Fibroblast of lung (primary cell): Measurements from ENCODE around the gene C4orf50. TPM values are rescaled to one million over a fixed set of nuclear protein-coding genes. Genes with fewer than 3 reads are reported as not detected.

Experiments used
- DNase-seq, 2 donors: peaks; one replicate each; pipeline versions ENCODE4 v3.0.0 to v3.0.0-alpha.2; 2010; ENCODE audit warnings: low read depth in 2 of 2
- H2AFZ ChIP-seq: 2 replicates; pipeline ENCODE4 v1.5.1; 2012; ENCODE audit warnings: low read length, control low read depth, inconsistent platforms
- H3K27ac ChIP-seq: 2 replicates; pipeline ENCODE4 v1.5.1; 2011; ENCODE audit warnings: low read length, control low read depth; ENCODE audit not compliant: insufficient read depth
- H3K27me3 ChIP-seq: 2 replicates; pipeline ENCODE4 v1.5.1; 2011; ENCODE audit warnings: mild to moderate bottlenecking, low read length; ENCODE audit not compliant: control insufficient read depth, insufficient read depth
- H3K36me3 ChIP-seq: 2 replicates; pipeline ENCODE4 v1.5.1; 2011; ENCODE audit warnings: low read length; ENCODE audit not compliant: control insufficient read depth, insufficient read depth
- H3K4me1 ChIP-seq: 2 replicates; pipeline ENCODE4 v1.5.1; 2011; ENCODE audit warnings: low read length; ENCODE audit not compliant: control insufficient read depth, insufficient read depth; ENCODE audit errors: extremely low read depth
- H3K4me2 ChIP-seq: 2 replicates; pipeline ENCODE4 v1.5.1; 2011; ENCODE audit warnings: low read length, control low read depth; ENCODE audit not compliant: insufficient read depth; ENCODE audit errors: extremely low read depth
- H3K4me3 ChIP-seq, 4 experiments: fragments of 200-600 bp in 1 of 4; sonication (generic) in 1 of 4; replicated peaks in 1 of 4; 2 replicates each; pipeline ENCODE4 v1.5.1; 2011 to 2016; ENCODE audit warnings: low read length in 4 of 4, low read depth in 3 of 4, mild to moderate bottlenecking in 3 of 4, control low read depth in 2 of 4, inconsistent platforms in 1 of 4, mixed read lengths in 1 of 4; ENCODE audit not compliant: insufficient read depth in 1 of 4; ENCODE audit errors: control extremely low read depth in 1 of 4
- H3K79me2 ChIP-seq: 2 replicates; pipeline ENCODE4 v1.5.1; 2012; ENCODE audit warnings: mild to moderate bottlenecking, low read length, inconsistent platforms; ENCODE audit not compliant: control insufficient read depth, insufficient read depth
- H3K9ac ChIP-seq: 2 replicates; pipeline ENCODE4 v1.5.1; 2011; ENCODE audit warnings: mild to moderate bottlenecking, low read length, control low read depth; ENCODE audit not compliant: insufficient read depth
- H3K9me3 ChIP-seq: 2 replicates; pipeline ENCODE4 v1.5.1; 2012; ENCODE audit warnings: low read depth, low read length; ENCODE audit not compliant: control insufficient read depth, insufficient read depth
- H4K20me1 ChIP-seq: 2 replicates; pipeline ENCODE4 v1.5.1; 2011; ENCODE audit warnings: low read length; ENCODE audit not compliant: control insufficient read depth, insufficient read depth; ENCODE audit errors: extremely low read depth
- EZH2 ChIP-seq: IDR thresholded peaks from 2 replicates; pipeline ENCODE4 v1.5.1; 2012; ENCODE audit warnings: low read length, control low read depth, mild to moderate bottlenecking; ENCODE audit errors: missing control alignments
- polyA plus RNA-seq, 2 donors: library from polyadenylated mRNA; depleted of rRNA in 1 of 2; stranded (reverse) in 1 of 2; unstranded in 1 of 2; fragments of >200 nt; gene quantifications; 2 replicates each; pipeline ENCODE4 v1.2.1, GENCODE V29; 2011 to 2012; ENCODE audit warnings: missing spikeins in 1 of 2
- total RNA-seq: library from RNA; depleted of rRNA; stranded (reverse); fragments of >200 nt; gene quantifications from 2 replicates; pipeline ENCODE4 v1.2.1, GENCODE V29; 2014
- TF ChIP-seq, protein P1 (sequence below), 2 donors: IDR thresholded peaks in 1 of 2; conservative IDR thresholded peaks in 1 of 2; 1 replicate in 1 of 2; 2 replicates in 1 of 2; pipeline ENCODE4 v1.5.1; 2011 to 2012; ENCODE audit warnings: low read length in 2 of 2, control low read depth in 1 of 2, inconsistent platforms in 1 of 2, low read depth in 1 of 2, mild to moderate bottlenecking in 1 of 2

The C4orf50 gene
- total and polyA plus RNA-seq, 2 donors (not counting 1 experiment from before 2014, with no cell fraction given) = not detected

DNA sequence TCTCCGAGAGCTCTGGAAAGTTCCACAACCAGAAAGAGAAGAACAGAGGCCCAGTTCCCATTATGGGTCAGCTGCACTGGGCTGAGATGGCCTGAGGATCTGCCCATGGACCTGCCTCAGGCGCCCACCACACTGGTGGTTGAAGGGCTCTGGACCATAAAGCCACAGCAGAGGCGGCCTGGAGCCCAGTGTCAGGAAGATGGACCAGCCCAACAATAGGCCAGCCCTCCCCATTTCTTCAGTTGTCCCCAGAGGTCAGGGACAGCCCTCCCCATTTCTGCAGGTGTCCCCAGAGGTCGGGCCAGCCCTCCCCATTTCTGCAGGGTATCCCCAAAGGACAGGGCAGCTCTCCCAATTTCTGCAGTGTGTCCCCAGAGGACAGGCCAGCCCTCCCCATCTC, 37.2 kb upstream of the C4orf50 start:
- Histone ChIP-seq H3K9ac (no peak overlapping the region), H3K9me3 (no peaks in the 10 kb centered on the region), H3K4me1 (no peaks in the 10 kb centered on the region), H3K4me2 (no peak overlapping the region), H3K27me3 (no peaks in the 10 kb centered on the region), H3K27ac (no peak overlapping the region), H3K4me3 (no peak overlapping the region), H3K79me2 (no peaks in the 10 kb centered on the region), H4K20me1 (no peaks in the 10 kb centered on the region), H2AFZ (no peak overlapping the region), H3K36me3 (no peaks in the 10 kb centered on the region)
- TF ChIP-seq, protein P1, sequence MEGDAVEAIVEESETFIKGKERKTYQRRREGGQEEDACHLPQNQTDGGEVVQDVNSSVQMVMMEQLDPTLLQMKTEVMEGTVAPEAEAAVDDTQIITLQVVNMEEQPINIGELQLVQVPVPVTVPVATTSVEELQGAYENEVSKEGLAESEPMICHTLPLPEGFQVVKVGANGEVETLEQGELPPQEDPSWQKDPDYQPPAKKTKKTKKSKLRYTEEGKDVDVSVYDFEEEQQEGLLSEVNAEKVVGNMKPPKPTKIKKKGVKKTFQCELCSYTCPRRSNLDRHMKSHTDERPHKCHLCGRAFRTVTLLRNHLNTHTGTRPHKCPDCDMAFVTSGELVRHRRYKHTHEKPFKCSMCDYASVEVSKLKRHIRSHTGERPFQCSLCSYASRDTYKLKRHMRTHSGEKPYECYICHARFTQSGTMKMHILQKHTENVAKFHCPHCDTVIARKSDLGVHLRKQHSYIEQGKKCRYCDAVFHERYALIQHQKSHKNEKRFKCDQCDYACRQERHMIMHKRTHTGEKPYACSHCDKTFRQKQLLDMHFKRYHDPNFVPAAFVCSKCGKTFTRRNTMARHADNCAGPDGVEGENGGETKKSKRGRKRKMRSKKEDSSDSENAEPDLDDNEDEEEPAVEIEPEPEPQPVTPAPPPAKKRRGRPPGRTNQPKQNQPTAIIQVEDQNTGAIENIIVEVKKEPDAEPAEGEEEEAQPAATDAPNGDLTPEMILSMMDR (conservative IDR thresholded peaks at IDR 0.05 in 1 of 2, IDR thresholded peaks at IDR 0.05 in 1 of 2; ENCODE audit: low read depth in 1 of 2, low read length in 2 of 2) = no peak
- TF ChIP-seq EZH2 = no peak
- no peak for DNase-seq

DNA sequence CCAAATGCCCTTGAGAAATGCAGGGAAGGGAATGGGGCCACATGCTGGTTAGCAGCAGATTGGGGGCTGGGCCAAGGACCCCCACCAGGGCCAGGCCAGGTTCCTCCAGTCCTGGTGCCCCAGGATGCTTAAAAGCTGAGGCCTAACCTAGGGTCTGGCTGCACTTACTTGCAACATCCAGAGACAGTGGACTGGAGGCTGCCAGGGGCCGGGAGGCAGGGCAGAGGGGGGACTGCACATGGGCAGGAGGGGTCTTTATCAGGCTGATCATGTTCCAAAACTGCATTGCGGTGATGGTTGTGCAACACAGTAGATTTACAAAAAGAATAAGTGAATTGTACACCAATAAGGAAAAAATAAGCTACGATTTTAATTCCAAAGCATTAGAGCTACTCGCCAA, 36.8 kb upstream of the C4orf50 start:
- H3K27me3 ChIP-seq = no peaks in the 10 kb centered on the region
- H3K9me3 ChIP-seq = no peaks in the 10 kb centered on the region
- H3K79me2 ChIP-seq = no peaks in the 10 kb centered on the region
- no peak for DNase-seq
- no peak overlapping the region for H3K4me3 ChIP-seq
- no peak overlapping the region for H3K27ac ChIP-seq
- no peak overlapping the region for H2AFZ ChIP-seq
- H3K4me1 ChIP-seq = no peaks in the 10 kb centered on the region
- no peaks in the 10 kb centered on the region for H4K20me1 ChIP-seq
- TF ChIP-seq, protein P1 (conservative IDR thresholded peaks at IDR 0.05 in 1 of 2, IDR thresholded peaks at IDR 0.05 in 1 of 2; ENCODE audit: low read depth in 1 of 2, low read length in 2 of 2) = no peak
- TF ChIP-seq EZH2 = no peak
- H3K4me2 ChIP-seq = no peak overlapping the region
- H3K9ac ChIP-seq = no peak overlapping the region
- no peaks in the 10 kb centered on the region for H3K36me3 ChIP-seq

DNA sequence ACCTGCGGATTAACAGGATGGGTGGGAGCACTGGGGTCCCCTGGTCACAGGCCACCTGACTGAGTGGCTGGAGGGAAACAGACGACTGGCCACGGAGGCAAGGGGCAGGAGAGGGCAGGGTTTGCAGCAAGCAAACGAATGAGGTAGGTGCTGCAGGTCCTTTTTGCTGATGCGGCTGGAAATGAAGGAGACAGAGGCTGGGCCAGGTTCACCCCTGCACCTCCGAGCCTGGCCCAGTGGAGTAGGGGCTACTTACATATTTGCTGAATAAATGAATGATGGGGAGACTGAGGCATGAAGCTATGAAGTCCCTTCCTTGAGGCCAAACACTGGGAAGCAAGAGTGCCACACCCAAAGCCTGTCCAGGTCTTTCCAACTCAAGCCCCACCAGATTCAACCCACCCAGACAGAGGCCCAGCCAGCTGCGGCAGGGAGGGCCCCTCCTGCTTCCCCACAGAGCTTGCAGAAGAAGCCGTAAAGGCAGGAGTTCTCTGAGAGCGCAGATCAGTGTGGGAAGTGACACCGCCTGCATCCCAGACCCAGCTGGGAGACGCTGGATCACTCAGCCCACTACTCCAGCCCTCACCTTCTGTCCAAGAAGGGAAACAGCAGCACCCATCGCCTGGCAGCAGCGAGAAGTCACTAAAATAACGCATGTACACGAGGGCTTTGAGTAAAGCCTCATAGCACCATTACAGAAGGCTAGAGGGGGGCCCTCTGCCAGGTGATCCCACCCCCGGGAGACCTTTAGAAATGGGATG, 36.1 kb upstream of the C4orf50 start:
- no peak overlapping the region for H3K9ac ChIP-seq
- H3K9me3 ChIP-seq = no peaks in the 10 kb centered on the region
- H3K4me1 ChIP-seq = no peaks in the 10 kb centered on the region
- no peaks in the 10 kb centered on the region for H3K79me2 ChIP-seq
- H3K4me3 ChIP-seq = no peak overlapping the region
- H3K27ac ChIP-seq = no peak overlapping the region
- DNase-seq = no peak
- no peaks in the 10 kb centered on the region for H3K36me3 ChIP-seq
- H3K4me2 ChIP-seq = no peak overlapping the region
- no peaks in the 10 kb centered on the region for H4K20me1 ChIP-seq
- no peak overlapping the region for H2AFZ ChIP-seq
- no peak for TF ChIP-seq EZH2
- TF ChIP-seq, protein P1 (conservative IDR thresholded peaks at IDR 0.05 in 1 of 2, IDR thresholded peaks at IDR 0.05 in 1 of 2; ENCODE audit: low read depth in 1 of 2, low read length in 2 of 2) = no peak
- H3K27me3 ChIP-seq = no peaks in the 10 kb centered on the region
